Cortex of kidney (tissue), 1 donor: ENCODE data around the gene CHRM1.
"Not testable (repeated sequence)": the region's sequence is repeated elsewhere in the genome, so short reads cannot be mapped to it uniquely, and the experiment has no call there.

Experiments used
- DNase-seq: peaks from one replicate; lab custom pipeline; 2025; lab: John Stamatoyannopoulos, UW

The CHRM1 gene, protein sequence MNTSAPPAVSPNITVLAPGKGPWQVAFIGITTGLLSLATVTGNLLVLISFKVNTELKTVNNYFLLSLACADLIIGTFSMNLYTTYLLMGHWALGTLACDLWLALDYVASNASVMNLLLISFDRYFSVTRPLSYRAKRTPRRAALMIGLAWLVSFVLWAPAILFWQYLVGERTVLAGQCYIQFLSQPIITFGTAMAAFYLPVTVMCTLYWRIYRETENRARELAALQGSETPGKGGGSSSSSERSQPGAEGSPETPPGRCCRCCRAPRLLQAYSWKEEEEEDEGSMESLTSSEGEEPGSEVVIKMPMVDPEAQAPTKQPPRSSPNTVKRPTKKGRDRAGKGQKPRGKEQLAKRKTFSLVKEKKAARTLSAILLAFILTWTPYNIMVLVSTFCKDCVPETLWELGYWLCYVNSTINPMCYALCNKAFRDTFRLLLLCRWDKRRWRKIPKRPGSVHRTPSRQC

DNA sequence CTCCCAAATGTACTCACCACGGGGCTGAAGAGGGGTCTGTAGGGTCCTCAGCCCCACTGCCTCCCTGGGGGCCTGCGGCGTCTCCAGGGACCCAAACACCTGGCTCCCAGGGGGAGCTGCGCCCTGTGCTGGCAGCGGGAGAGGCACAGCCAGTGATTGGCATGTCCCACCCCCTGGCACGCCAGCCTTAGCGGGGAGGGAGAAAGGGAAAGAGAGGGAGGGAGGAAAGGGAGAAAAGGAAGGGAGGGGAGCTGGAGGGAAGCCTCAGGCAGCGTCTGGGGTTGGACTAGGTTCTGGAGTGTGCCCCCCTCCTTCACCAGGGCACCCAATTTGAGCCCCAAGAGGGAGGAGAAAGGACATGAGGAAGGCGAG, at the start of gene CHRM1:
CHRM1 (minus strand) TSS at position 163 of the 372 bp plus-strand sequence. CDS start 10,263 bp downstream, outside the sequence.
- no peak for DNase-seq

DNA sequence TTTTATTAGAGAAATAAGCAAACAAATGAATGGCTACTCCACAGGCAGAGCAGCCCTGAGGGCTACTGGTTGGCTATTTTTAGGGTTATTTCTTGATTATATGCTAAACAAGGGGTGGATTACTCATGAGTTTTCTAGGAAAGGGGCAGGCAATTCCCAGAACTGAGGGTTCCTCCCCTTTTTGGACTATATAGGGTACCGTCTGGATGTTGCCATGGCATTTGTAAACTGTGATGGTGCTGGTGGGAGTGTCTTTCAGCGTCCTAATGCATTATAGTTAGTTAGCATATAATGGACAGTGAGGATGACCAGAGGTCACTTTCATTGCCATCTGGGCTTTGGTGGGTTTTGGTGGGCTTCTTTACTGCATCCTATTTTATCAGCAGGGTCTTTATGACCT, 44.4 kb upstream of the CHRM1 start:
- DNase-seq: no peak

DNA sequence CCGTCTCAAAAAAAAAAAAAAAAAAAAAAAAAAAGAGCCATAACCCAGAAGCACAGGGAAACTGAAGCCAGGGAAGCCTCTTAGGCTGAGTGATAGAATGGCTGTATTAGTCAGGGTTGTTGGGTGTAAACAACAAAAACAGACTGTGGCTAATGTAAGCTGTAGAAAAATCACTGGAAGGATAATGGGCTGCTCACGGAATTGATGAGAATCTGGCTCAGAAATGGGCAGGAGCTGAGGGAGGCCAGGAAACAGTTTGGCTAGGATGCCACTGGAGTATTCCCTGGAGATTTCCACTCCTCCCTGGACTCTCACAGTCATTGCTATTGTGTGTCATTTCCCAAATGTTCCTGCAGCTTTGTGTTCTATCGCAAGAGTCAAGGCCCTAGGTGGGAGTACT, 41.2 kb upstream of the CHRM1 start:
- no peak for DNase-seq

DNA sequence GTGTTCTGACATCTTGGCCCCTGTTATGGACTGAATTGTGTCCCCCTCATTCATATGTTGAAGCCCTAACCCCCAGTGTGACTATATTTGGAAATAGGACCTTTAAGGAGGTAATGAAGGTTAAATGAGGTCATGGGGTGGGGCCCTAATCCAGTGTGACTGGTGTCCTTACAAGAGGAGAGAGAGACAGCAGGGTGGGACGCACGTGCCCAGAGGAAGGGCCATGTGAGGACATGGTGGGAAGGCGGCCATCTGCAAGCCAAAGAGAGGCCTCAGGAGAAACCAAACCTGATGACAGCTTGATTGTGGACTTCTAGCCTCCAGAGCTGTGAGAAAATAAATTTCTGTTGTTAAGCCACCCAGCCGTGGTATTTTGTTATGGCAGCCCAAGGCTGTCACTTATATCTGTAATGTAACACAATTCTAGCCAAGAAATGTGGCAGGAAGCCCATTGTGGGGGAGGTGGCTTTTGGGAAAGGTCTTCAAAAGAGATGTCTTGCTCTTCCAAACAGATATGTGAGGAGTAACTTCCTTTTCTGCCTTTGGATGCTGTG, 39.9 kb upstream of the CHRM1 start:
- no peak for DNase-seq

DNA sequence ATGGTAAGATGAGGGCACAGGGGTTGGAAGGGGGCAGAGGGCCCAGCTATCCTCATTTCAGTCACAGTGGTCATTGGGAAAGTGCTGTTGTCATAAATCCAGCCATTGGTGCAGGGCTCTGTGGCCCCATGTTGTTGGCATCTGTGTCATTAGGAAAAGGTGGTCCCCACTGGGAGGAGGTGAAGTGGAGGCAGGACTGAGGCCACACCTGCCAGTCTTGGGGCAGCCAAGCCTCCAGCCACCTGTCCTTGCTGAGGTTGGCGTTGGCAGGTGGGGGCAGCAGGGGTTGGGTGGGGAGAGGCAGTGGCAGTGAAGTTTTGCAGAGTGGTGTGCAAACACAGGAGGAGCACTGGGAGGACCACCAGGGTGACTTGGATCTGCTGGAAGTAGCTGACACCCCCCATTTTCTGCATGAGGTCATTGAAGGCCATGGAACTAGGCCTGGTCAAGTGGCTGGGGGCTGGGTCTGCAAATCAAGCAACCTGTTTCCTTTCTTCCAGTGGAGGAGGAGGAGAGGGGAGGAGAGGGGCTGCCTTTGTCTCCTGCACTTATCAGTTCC, 38.3 kb upstream of the CHRM1 start:
- no peak for DNase-seq

DNA sequence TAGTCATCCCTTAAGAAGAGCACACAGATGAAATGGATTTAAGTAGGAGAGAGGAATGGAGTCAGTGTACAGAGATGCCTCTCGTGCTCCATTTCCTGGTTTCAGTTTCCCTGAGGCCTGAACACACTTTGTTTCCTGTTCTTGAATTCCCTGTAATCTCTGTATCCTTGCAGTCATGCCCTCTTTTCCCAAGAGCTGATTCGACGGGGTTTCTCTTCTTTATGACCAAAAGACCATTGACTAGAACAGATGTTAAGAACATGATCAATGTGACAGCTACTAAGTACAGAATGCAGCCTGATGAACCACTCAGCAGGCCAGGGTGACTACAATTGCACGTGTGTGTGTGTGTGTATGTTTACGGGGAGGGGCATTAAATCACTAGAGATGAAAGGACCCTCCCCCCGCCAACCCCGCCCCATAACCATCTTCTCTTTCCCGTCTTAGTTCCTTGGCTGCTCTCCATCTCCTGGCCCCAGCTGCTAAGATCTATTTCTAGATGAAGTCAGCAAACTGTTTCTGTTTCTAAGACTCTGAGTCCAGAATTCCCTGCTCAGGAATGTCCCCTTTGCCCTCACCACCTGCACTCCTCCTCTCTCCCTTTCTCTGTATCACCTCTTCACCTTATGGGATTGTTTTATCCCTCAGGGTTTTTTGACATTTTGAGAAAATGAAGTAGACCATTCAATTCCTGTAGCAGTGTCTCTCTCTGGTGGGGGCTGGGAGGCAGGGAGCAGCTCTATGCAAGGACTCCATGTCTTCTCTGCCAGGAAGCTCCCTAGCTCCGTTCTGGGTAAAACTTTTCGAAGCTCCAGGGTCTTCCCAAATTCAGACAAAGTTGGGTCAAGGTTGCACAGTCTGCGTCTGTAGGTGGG, 37.6 kb upstream of the CHRM1 start:
- DNase-seq: no peak

DNA sequence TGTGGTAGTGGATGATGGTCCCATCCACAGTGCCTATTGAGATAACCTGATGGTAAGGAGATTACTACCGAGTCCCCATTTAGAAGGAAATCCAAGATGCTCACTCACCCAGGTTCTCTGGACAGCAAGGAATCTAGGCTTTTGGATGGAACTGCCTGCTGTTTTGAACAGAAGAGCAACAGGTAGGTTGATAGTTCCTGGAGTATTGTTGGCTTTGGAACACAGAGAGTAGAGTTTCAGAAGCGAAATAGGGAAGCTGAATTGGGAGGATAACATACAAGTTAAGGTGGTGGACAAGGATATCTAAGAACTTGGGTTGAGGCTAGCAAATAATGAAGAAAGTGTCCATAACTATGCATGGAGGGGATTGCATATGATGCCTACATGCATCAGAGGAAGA, 36.0 kb upstream of the CHRM1 start:
- no peak for DNase-seq

DNA sequence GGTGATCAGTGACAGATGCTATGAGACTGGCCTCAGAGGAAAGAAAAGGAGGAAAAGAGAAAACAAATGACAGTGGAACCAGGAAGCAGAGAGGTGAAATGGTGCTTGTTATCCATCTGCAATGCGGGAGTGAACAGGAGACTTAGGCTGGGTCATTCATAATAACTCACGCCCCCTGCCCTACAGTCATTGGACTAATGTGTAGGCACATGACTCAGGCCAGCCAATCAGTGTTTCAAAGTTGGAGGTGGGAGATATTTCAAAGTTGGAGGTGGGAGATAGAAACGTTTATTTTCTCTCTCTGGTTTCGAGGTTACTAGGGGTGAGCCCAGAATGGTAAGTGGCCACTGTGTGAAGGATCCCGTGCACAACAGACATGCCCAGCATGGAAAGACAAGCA, 33.3 kb upstream of the CHRM1 start:
- DNase-seq: no peak

DNA sequence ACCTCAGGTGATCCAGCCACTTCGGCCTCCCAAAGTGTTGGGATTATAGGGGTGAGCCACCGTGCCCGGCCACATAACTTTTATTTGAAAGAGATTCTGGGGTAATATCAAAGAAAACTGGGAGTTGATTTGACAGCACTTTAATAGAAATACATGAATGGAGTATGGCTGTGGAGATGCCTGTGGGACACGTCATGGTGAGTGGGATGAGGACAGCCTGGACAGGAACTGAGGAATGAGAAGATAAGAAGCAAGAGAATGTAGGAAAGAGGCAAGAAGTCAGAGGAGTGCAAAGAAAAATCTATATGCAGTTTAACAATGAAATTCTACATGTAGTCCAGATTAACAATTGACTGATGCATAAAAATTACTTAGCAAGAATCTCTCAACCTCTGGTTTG, 32.6 kb upstream of the CHRM1 start:
- no peak for DNase-seq

DNA sequence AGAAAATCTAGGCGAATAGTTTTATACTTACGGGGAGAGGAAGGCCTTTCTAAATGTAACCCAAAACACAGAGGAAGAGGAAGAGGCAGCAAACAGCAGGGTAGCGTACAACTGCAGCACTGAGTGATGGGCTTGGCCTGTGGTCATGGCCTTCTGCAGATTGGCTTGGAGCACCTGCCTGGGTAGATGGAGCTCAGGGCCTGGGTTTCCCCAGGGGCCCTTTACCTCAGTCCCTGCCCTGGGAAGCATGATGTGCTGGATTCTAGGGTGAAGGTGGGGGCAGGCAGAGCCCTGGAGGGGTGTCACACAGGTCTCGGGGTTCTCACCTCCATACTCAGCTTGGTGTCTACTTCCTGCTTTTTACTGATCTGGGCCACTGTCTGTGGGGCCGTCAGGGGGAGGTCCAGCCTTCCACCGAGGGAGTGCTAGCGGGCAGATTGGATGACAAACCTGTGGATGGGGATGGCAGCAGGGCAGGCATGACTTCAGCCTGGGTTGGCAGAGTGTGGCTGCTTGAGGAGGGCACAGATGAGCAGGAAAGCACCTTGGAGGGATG, 27.7 kb upstream of the CHRM1 start:
- DNase-seq: no peak

DNA sequence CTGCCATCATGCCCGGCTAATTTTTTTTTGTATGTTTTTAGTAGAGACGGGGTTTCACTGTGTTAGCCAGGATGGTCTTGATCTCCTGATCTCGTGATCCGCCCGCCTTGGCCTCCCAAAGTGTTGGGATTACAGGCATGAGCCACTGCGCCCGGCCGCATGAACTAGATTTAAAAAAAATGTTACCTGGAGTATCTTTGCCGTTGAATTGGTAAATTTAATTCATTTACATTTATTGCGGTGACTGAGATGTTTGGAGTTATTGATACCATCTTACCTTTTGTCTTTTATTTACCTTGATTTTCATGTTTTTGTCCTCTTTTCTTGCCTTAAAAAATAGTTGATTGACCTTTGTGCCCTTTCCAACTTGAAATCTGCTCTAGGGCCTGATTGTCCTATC, 24.4 kb upstream of the CHRM1 start:
- not testable (repeated sequence) for DNase-seq

DNA sequence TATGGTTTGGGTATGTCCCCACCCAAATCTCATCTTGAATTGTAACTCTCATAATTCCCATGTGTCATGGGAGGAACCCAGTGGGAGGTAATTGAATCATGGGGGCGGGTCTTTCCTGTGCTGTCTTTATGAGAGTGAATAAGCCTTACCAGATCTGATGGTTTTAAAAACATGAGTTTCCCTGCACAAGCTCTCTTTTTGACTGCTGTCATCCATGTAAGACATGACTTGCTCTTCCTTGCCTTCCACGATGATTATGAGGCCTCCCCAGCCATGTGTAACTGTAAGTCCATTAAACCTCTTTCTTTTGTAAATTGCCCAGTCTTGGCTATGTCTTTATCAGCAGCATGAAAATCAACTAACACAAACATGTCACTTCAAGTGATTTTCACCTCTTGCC, 16.4 kb upstream of the CHRM1 start:
- not testable (repeated sequence) for DNase-seq

DNA sequence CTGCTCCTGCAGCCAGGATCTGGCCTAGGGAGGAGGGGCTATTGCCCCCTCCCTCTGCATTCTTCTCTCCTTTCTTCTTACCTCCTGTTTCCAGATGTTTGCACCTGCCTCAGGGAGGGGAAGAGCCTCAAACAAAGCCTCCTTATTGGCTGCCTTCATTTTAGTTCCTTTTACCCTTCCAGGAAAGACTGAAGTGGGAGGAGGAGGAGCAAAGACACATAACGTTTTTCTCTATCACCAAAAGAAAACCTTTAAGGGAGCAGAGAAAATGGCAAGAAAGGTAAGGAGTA, 13.3 kb upstream of the CHRM1 start:
- no peak for DNase-seq

DNA sequence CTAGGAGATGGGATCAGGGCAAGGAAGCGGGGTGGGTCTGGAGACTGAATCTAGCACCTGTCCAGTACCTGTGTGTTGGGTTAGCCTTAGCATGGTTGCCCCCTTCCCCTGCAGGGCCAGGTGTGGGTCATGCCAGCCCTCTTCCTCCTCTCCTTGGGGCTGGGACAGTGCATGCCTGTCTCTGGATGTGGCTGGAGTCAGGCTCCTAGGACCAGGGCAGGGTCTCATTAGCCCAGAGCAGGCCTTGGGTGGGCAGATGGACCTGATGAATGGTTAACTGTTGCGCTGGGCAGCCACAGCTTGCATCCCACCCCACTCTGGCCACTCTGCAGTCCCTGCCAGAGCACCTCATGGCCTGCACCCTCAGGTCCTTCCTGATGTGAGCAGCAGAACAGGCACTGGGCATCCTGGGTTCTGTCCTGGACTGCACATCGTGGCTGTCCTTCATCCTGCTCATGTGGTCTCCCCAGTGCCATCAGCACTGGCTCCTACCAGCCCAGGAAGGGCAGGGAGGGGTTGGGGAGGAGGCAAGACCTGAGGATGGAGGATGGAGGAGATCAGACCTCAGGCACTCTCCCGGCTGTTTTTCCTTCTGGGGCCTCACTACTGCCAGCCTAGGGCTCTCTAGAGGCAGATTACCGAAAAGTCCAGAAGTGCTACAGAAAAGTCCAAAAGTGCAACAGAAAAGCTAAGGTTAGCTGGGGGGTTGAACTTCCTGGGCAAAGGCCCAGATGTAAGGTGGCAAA, 12.8 kb upstream of the CHRM1 start:
- DNase-seq: no peak

DNA sequence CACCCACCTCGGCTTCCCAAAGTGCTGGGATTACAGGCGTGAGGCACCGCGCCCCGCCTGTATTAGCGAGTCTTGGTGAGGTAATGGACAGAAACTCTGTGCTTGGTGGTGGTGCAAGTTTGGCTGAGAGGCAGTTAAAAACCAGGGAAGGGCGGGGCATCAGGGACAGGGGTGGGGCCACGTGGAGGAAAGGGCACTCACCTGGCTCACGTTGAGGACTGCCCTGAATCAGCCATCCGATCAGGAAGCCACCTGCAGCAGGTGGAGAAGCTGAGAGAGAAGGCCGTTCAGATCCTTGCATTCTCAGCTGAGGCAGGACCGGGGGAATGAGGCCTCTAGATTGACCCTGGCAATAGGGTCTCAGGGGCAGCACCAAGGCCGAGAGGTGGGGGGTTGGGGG, 12.1 kb upstream of the CHRM1 start:
- no peak for DNase-seq

DNA sequence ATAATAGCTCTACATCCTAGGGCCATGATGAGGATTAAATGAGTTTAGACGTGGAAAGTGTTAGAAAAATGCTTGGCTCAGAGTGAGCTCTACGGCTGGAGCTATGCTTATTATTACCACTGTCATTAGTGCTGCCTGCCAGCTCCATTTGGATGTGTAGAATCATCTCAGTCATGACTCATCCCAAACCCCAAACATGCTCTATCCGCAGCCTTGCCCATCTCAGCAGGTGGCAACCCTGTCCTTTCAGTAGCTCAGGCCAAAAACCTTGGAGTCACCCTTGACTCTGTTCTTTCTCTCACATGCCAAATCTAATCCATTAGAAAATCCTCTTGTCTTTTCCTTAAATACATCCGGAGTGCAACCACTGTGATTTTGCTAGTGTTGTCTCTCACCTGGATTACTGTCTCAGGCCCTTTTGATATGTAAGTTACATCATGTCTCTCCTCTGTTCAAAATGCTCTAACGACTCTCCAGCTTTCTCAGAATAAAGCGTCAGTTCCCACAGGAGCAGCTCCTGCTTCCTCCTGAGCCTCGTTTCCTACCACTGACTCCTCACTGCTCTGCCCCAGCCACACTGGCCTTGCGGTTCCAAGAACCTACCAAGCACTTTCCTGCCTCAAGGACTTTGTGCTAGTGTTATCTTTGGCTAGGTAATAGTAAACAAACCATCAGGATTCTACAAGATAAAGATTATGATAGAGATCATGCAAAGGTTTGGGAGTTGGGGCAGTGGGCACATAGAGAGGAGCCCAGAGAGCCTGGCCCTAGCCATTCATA, 10.5 kb upstream of the CHRM1 start:
- DNase-seq: no peak

DNA sequence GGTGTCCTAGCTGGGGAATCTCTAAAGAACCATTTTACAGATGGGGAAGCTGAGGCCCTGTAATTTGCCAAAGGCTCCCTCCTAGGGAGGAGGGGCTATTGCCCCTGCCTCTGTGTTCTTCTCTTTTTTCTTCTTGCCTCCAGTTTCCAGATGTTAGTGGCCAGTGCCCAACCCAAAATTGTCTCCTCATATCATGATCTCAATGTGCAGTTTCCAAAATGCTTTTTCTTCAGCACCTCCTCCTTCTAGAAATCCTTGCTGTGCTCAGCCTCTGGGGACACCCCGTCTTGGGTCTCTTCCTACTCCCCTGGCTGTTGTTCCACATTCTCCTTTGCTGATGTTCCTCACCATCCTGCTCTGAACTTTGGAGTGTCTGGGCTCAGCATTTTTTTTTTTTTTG, 9.5 kb upstream of the CHRM1 start:
- DNase-seq: no peak

DNA sequence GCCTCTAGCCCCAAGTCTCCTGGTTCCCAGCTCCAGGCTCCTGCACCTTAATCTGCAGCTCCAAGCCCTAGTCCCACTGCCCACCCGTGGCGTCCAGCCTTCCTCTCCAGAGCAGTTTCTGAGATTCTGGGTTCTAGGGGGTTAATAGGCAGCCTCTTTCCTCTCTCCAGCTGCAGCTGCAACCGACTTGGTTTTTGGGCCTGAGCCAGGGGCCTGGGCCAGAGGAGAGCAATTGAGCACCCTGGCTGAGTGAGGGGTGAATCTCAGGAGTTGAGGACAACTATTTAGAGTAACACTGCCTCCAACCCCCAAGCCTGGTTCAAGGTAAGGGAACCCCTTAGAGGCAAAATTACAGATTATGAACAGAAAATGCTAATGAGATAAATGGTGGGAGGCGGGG, 9.0 kb upstream of the CHRM1 start:
- no peak for DNase-seq

DNA sequence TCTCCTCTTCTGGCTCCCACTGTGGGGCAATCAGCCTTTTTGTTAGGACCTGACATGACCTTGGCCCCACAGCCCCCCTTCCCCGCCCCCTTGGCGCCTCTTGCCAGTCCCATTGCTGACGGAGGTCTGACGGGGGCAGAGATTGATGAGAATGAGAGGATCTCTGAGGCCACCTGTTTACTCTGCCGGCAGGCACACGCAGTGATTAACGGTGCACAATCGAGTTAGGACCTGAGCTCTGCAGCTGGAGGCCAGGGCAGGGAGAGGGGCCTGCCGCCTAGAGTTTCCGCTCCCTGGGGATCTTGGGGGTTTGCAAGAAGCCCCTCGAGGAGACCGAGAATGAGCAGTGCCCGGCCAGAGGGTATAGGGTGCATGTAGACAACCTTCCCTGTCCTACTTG, 6.8 kb upstream of the CHRM1 start:
- DNase-seq: no peak

DNA sequence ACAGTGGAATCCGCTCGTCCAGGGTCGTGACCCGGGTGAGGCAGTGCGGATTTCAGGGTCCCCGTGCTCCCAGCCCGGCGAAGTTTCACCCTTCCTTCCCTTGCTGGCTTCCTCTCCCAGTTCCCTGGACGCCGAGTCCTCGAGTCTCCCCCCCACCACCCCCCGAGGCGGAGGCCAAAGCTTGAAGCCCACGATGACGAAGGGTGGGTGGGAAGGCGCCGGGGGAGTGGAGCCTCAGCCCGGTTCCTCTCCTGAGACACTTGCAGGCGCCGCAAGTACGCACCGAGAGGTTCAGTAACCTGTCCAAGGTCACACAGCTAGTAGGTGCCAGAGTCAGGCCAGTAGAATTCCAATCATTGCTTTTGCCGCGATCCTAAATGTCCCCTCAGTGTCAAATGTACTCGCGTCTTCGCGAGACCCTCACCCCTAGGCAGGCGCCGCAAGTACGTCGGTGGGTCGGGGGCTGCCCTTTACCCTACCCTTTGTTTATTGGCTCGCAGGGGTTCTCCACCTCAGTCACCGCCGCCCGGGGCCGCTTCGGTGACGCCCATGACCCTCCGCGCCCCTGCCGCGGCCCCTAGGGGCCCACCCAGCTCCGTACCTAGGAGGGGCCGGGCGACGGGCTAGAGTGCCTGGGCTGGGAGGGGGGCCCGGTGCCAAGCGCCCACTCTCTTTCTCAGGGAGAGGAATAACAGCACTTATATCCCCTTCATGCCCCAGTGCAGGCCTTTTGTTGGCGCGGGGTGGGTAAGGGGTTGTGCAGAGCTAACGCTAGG, 5.7 kb upstream of the CHRM1 start:
- no peak for DNase-seq
